GM18870 (cell line): ENCODE data around the gene VAT1L.
"Not testable (repeated sequence)": the region's sequence is repeated elsewhere in the genome, so short reads cannot be mapped to it uniquely, and the experiment has no call there.

Source experiments
- ATAC-seq: cut with Tn5 transposase; IDR thresholded peaks from one replicate; pipeline ENCODE4 v1.9.1; 2021; ENCODE audit warnings: moderate library complexity; ENCODE audit not compliant: unreplicated experiment

Gene VAT1L

GRCh38 chr16:77986011-77986740 is 197.8 kb downstream of the VAT1L start:
- ATAC-seq, result no peak

- ATAC-seq, result no peak
Observed at GRCh38 chr16:77987810-77988209, 199.4 kb downstream of the VAT1L start.

GRCh38 chr16:77989846-77990245 is 201.5 kb downstream of the VAT1L start:
- no peak for ATAC-seq

- no peak for ATAC-seq
Observed at GRCh38 chr16:77991701-77992100, 203.3 kb downstream of the VAT1L start.

- ATAC-seq, result not testable (repeated sequence)
Observed at GRCh38 chr16:77992381-77992780, 204.0 kb downstream of the VAT1L start.

- ATAC-seq, result no peak
Observed at GRCh38 chr16:77993111-77993985, 205.0 kb downstream of the VAT1L start.

GRCh38 chr16:77995843-77996455 is 207.6 kb downstream of the VAT1L start:
- ATAC-seq, result no peak

GRCh38 chr16:77998350-77999023 is 210.1 kb downstream of the VAT1L start:
- no peak for ATAC-seq

- no peak for ATAC-seq
Observed at GRCh38 chr16:78001451-78002025, 213.2 kb downstream of the VAT1L start.

- ATAC-seq, result peak; percentile 99
Observed at GRCh38 chr16:78002915-78003538, 214.7 kb downstream of the VAT1L start.

- ATAC-seq, result no peak
Observed at GRCh38 chr16:78004517-78004916, 216.2 kb downstream of the VAT1L start.

GRCh38 chr16:78005881-78006280 is 217.5 kb downstream of the VAT1L start:
- ATAC-seq, result no peak

GRCh38 chr16:78007121-78007520 is 218.8 kb downstream of the VAT1L start:
- no peak for ATAC-seq

- no peak for ATAC-seq
Observed at GRCh38 chr16:78022347-78023060, 234.1 kb downstream of the VAT1L start, which contains the start of gene CLEC3A. TSS of gene CLEC3A (plus strand) at chr16:78022548. CDS start at chr16:78022627, 79 bp downstream.

GRCh38 chr16:78024159-78024558 is 235.8 kb downstream of the VAT1L start:
- ATAC-seq, result no peak

- ATAC-seq, result no peak
Observed at GRCh38 chr16:78025631-78026030, 237.3 kb downstream of the VAT1L start.

GRCh38 chr16:78028018-78028417 is 239.7 kb downstream of the VAT1L start:
- ATAC-seq, result no peak
